ENCODE results near the gene KLF11. TPM values are rescaled to one million over a fixed set of nuclear protein-coding genes. Genes with fewer than 3 reads are reported as not detected.

Gene KLF11
- total and polyA plus RNA-seq, 2 donors (not counting 3 experiments of a cell fraction or from before 2014, with no cell fraction given): 10.5 to 11.3 TPM

- POLR2A ChIA-PET: no interaction called here
- no TSS peak for BruUV-seq (replicated peaks)
- Histone ChIP-seq H3K9ac (replicated peaks; ENCODE audit: extremely low read depth, insufficient read depth, low read length) (no peak overlapping the region), H3K27ac (ENCODE audit: insufficient read depth, low read depth, low read length) (no peak overlapping the region), H3K4me1 (ENCODE audit: control insufficient read depth, extremely low read depth, insufficient read depth, low read length) (no peaks in the 10 kb centered on the region), H3K9me1 (replicated peaks; ENCODE audit: control insufficient read depth, extremely low read depth, insufficient read depth, low read length) (no peaks in the 10 kb centered on the region), H4K20me1 (replicated peaks; ENCODE audit: control insufficient read depth, extremely low read depth, insufficient read depth, low read length) (no peaks in the 10 kb centered on the region), H2AFZ (ENCODE audit: low read depth, low read length) (no peak overlapping the region), H3K27me3 (ENCODE audit: control insufficient read depth in 2 of 2, insufficient read depth in 2 of 2, low read length in 2 of 2) (peaks cover 3 to 9% of the 10 kb centered on the region in 2 experiments), H3K79me2 (ENCODE audit: control insufficient read depth, insufficient read depth, low read length) (no peaks in the 10 kb centered on the region), H3K4me2 (ENCODE audit: insufficient read depth, low read length) (no peak overlapping the region), H3K9me3 (replicated peaks; ENCODE audit: control insufficient read depth, insufficient read depth, low read length) (no peaks in the 10 kb centered on the region), H3K36me3 (ENCODE audit: control insufficient read depth in 2 of 2, extremely low read depth in 1 of 2, insufficient read depth in 2 of 2, low read length in 2 of 2) (no peaks in the 10 kb centered on the region), H3K4me3 (replicated peaks in 1 of 3; ENCODE audit: insufficient read depth in 1 of 3, low read depth in 1 of 3, low read length in 3 of 3) (no peak overlapping the region)
- dilution Hi-C loops (cut with MboI; ENCODE audit: extremely low pct_ligation_motif_present, low sequenced_read_pairs): no loop called here
- TF ChIP-seq MAX (IDR thresholded peaks at IDR 0.05; ENCODE audit: insufficient read depth, insufficient read length) (no peak), CTCF (IDR thresholded peaks at IDR 0.05; ENCODE audit: extremely low read depth in 1 of 2, insufficient read depth in 1 of 2, low read depth in 1 of 2, low read length in 2 of 2) (no peak), POLR2A (IDR thresholded peaks at IDR 0.05; ENCODE audit: low read depth, low read length) (no peak), FOS (IDR thresholded peaks at IDR 0.05; ENCODE audit: borderline replicate concordance, insufficient read depth, low read length) (no peak), MYC (IDR thresholded peaks at IDR 0.05; ENCODE audit: low read depth, low read length) (no peak), GATA2 (IDR thresholded peaks at IDR 0.05; ENCODE audit: insufficient read depth, insufficient read length, low read depth, low read length) (no peak), EZH2 (IDR thresholded peaks at IDR 0.05; ENCODE audit: borderline replicate concordance, low read depth, low read length, severe bottlenecking) (no peak), POLR2AphosphoS5 (IDR thresholded peaks at IDR 0.05; ENCODE audit: insufficient read depth, low read depth, low read length) (no peak)
- FAIRE-seq: no peak
- DNase-seq (ENCODE audit: low read depth, low spot score): no peak
- CTCF ChIA-PET: interaction anchor here (0.7 to 20.2 kb wide), 43 partner anchors 9 to 404 kb away, joined by 3 to 485 read pairs (median 5); partner anchors contain the start of genes CYS1 and TAF1B
- intact Hi-C loops (cut with micrococcal nuclease): loop anchor here (1.0 to 5.0 kb wide), 3 partner anchors 15 to 284 kb away; no protein-coding TSS in a partner anchor
These were observed 53.3 kb downstream of the KLF11 start for GRCh38 chr2:10096641-10097040.

Data from endothelial cell of umbilical vein (primary cell).